Measurements from ENCODE around the gene NAXD.

DNA sequence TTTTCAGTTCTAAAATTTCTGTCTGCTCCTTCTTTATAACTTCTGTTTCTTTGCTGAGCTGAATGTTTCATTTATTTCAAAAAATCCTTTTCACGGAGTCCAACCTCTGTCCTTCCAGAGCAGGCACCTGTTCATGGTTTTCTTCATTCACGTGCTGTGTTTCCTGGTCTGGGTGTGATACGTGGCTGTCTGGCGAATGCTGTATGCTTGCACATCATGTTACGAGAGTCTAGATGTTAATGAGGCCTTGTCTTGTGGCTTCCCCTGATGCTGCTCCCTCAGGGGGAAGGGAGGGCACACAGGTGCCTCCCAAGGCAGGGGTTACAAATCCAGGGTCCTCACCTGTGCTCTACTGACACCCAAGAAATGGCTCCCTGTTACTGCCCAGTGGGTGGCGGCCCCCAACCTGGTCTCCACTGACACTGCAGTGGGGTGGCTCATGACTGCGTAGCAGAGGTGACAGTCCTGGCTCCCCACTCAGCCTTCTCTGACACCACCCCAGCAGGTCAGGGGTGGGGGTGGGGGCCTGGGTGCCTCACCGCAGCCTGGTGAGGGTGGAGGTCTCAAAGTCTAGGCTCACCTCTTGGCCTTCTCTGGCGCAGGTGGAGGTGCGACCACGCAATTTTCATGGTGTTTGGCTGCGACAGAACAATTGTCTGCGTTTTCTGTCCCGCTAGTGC lies 33.7 kb upstream of the NAXD start:
- TF ChIP-seq, protein P1, sequence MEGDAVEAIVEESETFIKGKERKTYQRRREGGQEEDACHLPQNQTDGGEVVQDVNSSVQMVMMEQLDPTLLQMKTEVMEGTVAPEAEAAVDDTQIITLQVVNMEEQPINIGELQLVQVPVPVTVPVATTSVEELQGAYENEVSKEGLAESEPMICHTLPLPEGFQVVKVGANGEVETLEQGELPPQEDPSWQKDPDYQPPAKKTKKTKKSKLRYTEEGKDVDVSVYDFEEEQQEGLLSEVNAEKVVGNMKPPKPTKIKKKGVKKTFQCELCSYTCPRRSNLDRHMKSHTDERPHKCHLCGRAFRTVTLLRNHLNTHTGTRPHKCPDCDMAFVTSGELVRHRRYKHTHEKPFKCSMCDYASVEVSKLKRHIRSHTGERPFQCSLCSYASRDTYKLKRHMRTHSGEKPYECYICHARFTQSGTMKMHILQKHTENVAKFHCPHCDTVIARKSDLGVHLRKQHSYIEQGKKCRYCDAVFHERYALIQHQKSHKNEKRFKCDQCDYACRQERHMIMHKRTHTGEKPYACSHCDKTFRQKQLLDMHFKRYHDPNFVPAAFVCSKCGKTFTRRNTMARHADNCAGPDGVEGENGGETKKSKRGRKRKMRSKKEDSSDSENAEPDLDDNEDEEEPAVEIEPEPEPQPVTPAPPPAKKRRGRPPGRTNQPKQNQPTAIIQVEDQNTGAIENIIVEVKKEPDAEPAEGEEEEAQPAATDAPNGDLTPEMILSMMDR (IDR thresholded peaks at IDR 0.05; ENCODE audit: low read depth, low read length) = no peak
- no peak for TF ChIP-seq EZH2phosphoT487 (IDR thresholded peaks at IDR 0.05; ENCODE audit: low read depth)
